SU-DHL-6 (cell line): ENCODE data around the gene NTM.

Experiments used
- EZH2phosphoT487 ChIP-seq: fragments of 200-600 bp; sonication (generic), shearing (Covaris generic); conservative IDR thresholded peaks from 2 replicates; pipeline ENCODE4 v1.6.1; 2018; ENCODE audit warnings: mild to moderate bottlenecking, antibody characterized with exemption, low read length, moderate library complexity, mixed read lengths
- TF ChIP-seq, protein P1 (sequence below): fragments of 200-600 bp; sonication (generic); IDR thresholded peaks from one replicate; pipeline ENCODE4 v1.5.1; 2017; ENCODE audit warnings: antibody characterized with exemption, mild to moderate bottlenecking, low read length, moderate library complexity; ENCODE audit not compliant: insufficient read depth, poor library complexity, severe bottlenecking

DNA sequence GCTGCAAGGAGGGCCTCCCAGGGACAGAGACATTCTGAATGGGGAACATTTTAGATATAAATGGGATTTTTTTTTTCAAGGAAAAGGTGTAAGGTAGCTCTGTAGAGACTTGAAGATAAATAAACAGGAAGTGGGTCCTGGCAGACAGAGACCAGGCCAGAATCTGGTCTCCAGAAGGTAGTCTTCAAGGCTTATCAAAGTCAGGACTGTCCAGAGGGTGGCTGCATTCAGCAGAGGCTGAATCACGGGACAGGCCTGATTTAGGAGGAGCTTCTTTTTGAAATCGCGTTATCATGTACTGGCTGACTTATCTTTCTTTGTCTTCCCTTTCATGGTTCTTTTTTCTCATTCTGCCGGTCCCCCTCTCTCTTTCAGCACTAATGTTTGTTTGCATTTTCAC lies 542.9 kb downstream of the NTM start:
- TF ChIP-seq, protein P1, sequence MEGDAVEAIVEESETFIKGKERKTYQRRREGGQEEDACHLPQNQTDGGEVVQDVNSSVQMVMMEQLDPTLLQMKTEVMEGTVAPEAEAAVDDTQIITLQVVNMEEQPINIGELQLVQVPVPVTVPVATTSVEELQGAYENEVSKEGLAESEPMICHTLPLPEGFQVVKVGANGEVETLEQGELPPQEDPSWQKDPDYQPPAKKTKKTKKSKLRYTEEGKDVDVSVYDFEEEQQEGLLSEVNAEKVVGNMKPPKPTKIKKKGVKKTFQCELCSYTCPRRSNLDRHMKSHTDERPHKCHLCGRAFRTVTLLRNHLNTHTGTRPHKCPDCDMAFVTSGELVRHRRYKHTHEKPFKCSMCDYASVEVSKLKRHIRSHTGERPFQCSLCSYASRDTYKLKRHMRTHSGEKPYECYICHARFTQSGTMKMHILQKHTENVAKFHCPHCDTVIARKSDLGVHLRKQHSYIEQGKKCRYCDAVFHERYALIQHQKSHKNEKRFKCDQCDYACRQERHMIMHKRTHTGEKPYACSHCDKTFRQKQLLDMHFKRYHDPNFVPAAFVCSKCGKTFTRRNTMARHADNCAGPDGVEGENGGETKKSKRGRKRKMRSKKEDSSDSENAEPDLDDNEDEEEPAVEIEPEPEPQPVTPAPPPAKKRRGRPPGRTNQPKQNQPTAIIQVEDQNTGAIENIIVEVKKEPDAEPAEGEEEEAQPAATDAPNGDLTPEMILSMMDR = no peak
- TF ChIP-seq EZH2phosphoT487 = no peak
